Skin of body (tissue), 2 donors: Measurements from ENCODE around the gene ELANE. TPM values are rescaled to one million over a fixed set of nuclear protein-coding genes. Genes with fewer than 3 reads are reported as not detected.
"Not testable (repeated sequence)": the region's sequence is repeated elsewhere in the genome, so short reads cannot be mapped to it uniquely, and the experiment has no call there.

ENCODE experiments used
- DNase-seq: peaks from one replicate; lab custom pipeline; 2025; lab: John Stamatoyannopoulos, UW
- total RNA-seq: library from RNA; depleted of rRNA; stranded (reverse); fragments of >200 nt; gene quantifications from one replicate; pipeline ENCODE4 v1.2.3, GENCODE V29; 2014

The ELANE gene
- total RNA-seq, 1 donor from 2014 or later = 24.0 TPM

- no peak for DNase-seq
Observed at GRCh38 chr19:862581-863314, 10.6 kb downstream of the ELANE start.

GRCh38 chr19:863315-863620 lies 11.2 kb downstream of the ELANE start:
- no peak for DNase-seq

GRCh38 chr19:866769-867300 lies 14.7 kb downstream of the ELANE start:
- DNase-seq = no peak

- no peak for DNase-seq
Observed at GRCh38 chr19:867301-867793, 15.2 kb downstream of the ELANE start.

GRCh38 chr19:867855-868457 lies 15.9 kb downstream of the ELANE start:
- DNase-seq = no peak

- DNase-seq = no peak
Observed at GRCh38 chr19:868458-869244, 16.5 kb downstream of the ELANE start.

GRCh38 chr19:869245-870177 lies 17.4 kb downstream of the ELANE start:
- DNase-seq = no peak

GRCh38 chr19:870314-870713 lies 18.2 kb downstream of the ELANE start:
- no peak for DNase-seq

GRCh38 chr19:870963-871401 lies 18.9 kb downstream of the ELANE start:
- no peak for DNase-seq

- DNase-seq = no peak
Observed at GRCh38 chr19:871446-872265, 19.6 kb downstream of the ELANE start.

GRCh38 chr19:872266-872951 lies 20.3 kb downstream of the ELANE start:
- no peak for DNase-seq

- DNase-seq = no peak
Observed at GRCh38 chr19:873084-873483, 21.0 kb downstream of the ELANE start.

- DNase-seq = no peak
Observed at GRCh38 chr19:873561-874041, 21.5 kb downstream of the ELANE start.

GRCh38 chr19:875265-875879 lies 23.3 kb downstream of the ELANE start:
- no peak for DNase-seq

GRCh38 chr19:876089-876488 lies 24.0 kb downstream of the ELANE start:
- no peak for DNase-seq

- DNase-seq = no peak
Observed at GRCh38 chr19:876780-877314, 24.7 kb downstream of the ELANE start.

- DNase-seq = not testable (repeated sequence)
Observed at GRCh38 chr19:877992-878660, 26.0 kb downstream of the ELANE start.
